ENCODE measurements around the gene FCRL2.

The FCRL2 gene, protein sequence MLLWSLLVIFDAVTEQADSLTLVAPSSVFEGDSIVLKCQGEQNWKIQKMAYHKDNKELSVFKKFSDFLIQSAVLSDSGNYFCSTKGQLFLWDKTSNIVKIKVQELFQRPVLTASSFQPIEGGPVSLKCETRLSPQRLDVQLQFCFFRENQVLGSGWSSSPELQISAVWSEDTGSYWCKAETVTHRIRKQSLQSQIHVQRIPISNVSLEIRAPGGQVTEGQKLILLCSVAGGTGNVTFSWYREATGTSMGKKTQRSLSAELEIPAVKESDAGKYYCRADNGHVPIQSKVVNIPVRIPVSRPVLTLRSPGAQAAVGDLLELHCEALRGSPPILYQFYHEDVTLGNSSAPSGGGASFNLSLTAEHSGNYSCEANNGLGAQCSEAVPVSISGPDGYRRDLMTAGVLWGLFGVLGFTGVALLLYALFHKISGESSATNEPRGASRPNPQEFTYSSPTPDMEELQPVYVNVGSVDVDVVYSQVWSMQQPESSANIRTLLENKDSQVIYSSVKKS

DNA sequence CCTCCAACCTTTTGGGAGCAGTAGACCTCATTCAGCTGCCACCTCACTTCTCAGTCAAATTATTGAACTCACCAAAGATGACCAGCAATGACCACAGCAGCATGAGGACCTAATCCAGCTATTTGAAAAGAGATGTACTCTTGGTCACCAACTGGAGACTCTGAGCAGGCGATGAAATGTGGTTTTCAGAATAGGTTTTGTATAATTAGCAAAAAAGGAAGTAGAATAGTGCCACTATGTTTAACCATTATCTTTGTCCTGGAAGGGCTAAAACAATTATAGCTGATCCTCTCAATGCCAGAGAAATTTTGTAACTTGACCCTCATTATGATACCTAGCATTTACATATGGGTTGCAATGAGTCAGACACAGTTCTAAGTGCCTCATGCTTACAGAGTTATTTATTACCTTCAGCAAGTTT, at the start of gene FCRL2:
TSS of gene FCRL2 (minus strand) at position 162 of the 421 bp plus-strand sequence. CDS start at position 103, 59 bp downstream.
- DNase-seq = no peak

- DNase-seq = no peak
Observed at GRCh38 chr1:157820299-157820698, 43.4 kb upstream of the FCRL2 start.

- no peak for DNase-seq
Observed at GRCh38 chr1:157819896-157820295, 43.0 kb upstream of the FCRL2 start, which contains the start of gene FCRL1. Gene FCRL1, minus strand, starts transcription at chr1:157820120. Its CDS starts 83 bp downstream, at chr1:157820037.

- DNase-seq = no peak
Observed at GRCh38 chr1:157819215-157819614, 42.3 kb upstream of the FCRL2 start.

GRCh38 chr1:157813269-157813668, 36.3 kb upstream of the FCRL2 start:
- DNase-seq = no peak

DNA sequence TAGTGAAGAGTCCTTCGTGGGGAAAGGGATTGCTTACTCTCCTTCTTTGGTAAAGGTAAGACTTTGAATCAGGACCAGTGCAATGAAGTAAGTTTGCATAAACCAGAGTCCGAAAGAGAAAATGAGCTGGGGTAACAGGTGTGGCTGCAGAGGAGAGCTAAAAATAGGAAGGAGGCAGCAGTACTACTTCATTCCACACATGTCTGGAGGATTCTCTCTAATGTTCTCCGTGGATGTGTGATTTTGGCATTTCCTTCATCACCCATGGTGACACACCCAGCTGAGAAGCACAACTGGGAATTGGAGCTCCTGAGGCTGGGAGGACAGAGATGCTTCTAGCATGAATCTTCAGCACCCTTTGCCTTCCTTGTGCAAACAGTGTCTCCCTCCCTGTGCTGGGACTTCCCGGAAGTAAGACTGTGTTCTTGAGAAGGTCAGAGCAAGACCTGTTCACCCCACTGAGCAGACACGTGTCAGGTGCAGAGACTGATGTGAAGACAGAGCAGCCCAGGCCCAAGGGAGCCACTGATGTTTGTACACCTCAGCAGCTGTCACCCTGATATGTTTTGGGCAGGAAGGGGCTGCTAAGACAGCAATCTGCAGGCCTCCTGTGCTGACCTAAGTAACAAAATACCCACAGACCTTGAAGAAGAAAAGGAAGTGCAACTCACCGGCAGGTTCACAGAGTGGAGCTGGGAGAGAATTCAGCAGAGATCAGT, 29.7 kb upstream of the FCRL2 start:
- DNase-seq = no peak

DNA sequence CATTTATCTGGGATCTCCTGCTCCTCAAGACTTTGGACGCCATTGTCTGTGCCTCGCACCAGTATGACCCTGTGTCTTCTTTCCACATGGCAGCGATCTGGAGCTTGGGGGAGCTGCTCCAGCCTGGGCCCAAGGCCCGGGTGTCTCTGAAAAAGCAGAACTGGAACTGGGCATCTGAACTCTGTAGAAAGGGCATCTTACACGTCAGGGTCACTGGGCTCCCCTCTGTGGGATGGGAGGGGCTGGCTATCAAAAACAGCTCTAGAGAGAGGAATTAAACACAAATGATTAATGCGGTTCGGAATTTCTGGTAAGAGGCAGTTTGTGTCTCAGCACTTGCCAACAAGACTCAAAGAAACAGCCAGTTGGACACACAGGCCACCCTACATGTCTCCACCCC, 26.9 kb upstream of the FCRL2 start:
- DNase-seq = no peak

- no peak for DNase-seq
Observed at GRCh38 chr1:157799996-157800395, 23.1 kb upstream of the FCRL2 start.

DNA sequence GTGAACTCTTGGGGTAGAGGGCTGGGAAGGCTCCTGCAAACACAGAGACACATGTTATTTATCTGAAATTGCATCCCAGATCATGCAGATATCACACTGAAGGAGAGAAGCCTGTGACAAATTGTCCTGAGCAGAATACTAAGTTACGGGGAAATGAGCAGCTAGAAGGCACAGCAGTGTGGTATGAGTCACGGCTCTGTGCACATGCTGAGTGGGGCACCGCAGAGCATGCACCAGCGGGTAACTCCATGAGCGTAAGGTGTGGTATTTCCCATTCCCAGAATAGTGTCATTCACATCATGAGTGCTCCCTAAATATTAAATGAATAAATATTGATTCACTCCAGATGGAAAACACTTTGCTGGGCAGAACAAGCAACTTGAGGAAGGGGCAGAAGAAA, 21.3 kb upstream of the FCRL2 start:
- DNase-seq = no peak

- no peak for DNase-seq
Observed at GRCh38 chr1:157785248-157785647, 8.3 kb upstream of the FCRL2 start.

DNA sequence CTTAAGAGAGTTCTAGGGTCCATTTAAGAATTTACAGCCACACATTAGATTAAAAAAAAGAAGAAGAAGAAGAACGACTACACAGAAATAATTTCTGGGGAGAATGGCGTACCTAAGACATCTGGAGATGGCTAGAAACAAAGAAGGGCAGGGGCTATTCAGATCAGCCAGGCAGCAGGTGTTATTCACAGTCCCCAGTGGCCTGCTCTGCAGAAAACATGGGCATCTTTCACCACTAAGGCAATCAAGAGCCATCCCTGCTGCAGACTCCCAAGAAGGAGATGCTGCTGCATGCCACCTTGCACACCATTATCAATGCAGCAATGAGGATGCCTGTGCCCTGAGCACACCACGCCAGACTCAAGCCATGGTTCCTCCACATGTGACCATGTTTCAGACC, 7.9 kb upstream of the FCRL2 start:
- DNase-seq = no peak

- DNase-seq = no peak
Observed at GRCh38 chr1:157782931-157783330, 6.0 kb upstream of the FCRL2 start.

- no peak for DNase-seq
Observed at GRCh38 chr1:157781048-157781447, 4.1 kb upstream of the FCRL2 start.

DNA sequence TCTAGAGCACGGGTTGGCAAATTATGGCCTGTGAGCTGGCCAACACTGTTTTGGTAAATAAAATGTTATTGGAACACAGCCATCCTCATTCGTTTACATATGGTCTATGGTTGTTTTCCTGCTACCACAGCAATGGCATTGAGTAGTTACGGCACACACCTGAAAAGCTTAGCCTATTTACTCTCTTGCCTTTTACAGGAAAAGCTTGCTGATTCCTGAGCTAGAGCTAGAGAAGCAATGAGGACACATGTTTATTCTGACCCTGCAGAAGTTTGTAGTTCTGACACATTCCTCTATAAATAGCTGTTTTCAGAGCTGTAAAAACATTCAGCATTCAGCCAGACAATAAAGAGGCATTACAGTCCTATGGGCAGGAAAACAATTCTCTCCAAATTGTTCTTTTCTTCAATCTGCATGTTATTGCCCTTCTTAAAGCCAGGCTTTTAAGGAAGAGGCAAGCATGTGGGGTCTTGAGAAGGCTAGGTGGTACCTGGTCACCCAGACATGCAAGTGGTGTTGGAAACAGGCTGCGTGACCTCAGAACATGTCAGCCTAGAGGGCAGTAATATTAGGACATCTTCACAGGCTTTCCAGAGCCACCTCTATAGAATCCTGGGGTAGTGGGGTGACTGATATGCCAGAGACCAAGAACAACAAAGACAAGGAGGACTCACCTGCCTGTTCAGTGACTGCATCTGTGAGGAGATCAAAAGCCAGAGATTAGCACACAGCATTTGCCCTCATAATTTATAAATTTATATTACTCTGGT, 1.6 kb downstream of the FCRL2 start:
- DNase-seq = no peak

DNA sequence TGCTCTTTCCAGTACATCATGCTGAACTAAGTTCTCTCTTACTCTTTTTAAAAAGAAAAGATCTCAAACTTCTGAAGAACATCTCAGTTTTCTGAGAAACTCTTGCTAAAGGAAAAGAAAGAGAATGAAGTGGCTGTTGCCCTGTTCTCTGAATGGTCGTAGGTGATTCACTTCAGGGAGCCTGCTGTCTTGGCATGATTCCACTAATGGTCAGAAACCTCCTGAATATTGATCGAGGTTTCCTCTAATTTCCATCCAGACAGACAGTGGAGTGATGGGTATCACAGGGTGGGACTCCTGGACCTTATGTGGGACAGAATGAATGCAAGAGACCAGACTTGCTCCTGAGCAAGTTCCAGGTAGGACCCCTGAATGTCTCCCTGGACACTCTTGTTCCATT, 2.5 kb downstream of the FCRL2 start:
- DNase-seq = no peak

DNA sequence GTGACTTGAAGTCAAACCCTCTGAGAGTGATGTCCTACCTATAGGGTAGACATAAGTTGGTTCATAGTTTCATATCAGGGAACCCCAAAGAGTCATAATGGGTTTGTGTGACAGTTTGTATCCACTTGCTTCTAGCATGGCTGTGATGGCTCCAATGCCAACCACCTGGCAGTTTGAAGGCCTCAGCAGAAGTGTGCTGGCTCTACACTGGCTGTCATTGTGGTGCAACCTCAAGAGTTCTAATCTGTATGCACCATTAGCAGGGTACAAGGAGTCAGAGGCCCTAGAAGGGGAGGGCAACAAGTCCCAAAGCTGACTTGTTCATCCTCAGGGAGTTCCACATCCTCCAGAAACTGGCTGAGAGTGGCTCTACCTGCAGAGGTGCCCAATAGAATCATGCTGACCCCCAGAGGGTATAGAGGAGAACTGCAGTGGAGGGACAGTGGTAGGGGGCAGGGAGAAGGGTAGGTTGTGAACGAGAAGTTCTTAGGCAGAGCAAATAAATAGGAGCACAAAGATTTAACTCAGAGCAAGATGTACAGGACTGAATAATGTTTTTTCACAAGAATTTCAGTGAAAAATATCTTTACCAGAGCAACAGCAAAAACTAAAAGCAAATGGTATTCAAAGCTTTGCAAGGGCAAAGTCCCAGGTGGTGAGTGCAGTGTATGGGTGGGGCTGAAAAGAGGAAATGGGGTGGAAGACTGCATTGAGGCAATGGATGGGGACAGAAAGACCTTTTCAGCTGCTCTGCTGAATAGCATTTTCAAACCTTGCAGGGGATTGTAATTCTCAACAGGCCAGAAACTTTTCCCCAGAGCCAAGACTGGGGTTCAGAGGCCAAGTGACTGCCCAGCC, 3.2 kb downstream of the FCRL2 start:
- no peak for DNase-seq

DNA sequence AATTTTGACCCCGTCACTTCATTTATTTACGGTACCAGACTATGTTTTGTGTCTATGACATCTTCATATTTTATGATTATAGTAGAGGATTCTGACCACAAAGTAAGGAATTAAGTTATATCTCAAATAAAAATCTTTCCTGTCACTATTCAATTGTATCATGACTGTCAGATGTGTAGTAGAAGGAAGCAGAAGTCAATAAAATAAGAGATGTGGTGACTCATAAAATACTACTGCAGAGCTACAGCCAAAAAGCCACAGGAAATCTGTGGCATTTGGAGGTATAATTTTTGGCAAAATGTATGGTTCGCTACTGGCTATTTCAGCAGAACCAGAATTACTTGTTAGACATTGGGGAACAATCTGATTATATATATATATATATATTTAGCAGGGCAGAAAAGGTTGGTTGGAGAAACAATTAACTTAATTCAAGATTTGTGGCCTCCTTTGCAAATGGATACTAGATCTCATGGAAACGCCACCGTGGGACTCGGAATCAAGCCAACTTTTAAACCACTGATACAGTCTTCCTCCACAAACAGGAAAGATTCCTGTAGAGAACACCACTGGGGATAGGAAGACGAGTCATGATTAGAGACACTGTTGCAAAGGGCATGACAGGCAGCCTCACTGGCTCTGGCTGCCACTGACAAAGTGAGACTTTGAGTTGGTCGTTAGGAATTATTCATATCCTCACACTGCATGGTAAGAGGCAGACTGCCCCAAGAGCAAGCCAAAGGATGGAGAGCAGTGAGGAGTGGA, 5.1 kb downstream of the FCRL2 start:
- DNase-seq = no peak

DNA sequence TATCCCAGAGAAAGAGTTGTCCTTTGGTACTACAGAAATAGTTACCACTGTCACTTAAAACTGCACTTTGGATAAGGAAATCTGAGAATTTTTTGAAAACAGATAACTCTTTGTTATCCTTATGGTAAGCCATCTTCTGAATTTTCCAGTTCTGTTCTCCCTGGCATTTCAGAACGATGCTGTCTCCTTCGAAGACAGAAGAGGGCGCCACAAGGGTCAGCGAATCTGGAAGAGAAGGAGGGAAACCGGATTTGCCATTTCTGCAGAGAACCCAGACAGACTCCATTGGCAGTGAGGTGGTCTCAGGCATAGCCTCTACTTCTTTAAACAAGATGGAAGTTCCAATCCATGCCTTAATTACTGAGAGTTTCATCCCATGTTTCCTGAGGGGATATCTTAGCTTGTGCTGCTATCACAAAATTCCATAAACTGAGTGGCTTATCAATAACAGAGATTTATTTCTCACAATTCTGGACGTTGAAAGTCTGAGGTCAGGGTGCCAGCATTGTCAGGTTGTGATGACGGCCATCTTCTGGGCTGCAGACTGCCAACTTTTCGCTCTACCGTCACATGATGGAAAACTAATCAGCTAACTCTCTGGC, 6.4 kb downstream of the FCRL2 start:
- no peak for DNase-seq

GRCh38 chr1:157766792-157767191, 10.1 kb downstream of the FCRL2 start:
- no peak for DNase-seq

DNA sequence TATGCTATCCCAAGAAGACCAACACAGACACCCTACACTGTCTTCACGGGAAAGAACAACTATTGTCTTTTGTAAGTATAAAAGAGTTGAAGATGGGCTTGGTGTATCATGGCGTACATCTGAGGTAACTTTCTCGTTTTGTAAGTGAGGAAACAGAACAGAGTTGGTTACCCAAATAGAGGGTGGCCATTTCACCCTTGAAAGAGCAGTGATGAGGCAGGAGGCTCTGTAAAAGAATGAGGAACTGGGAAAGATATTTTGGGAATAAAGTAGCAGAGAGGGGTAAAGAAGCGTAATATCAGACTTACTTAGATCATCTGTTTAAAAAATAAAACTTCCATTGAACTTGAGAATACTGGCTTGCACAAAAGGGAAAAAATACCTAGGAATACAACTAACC, 18.9 kb downstream of the FCRL2 start:
- no peak for DNase-seq

DNA sequence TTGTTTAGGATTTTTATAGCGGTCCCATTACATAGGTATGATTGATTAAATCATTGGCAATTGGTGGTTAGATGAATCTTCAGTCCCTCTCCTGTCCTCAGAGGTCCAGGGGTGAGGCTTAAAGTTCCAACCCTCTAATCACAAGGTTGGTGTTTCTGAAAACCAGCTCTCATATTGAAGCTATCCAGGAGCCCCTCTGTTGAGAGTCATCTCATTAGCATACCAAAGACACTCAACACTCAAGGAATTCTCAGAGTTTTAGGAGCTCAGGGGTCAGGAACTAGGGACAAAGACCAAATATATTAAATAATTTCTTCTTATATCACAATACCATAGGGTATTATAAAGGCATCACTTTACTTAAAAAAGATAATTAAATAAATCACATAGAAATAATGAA, 23.3 kb downstream of the FCRL2 start:
- no peak for DNase-seq
